Measurements from ENCODE around the gene TRNAU1AP. TPM values are rescaled to one million over a fixed set of nuclear protein-coding genes. Genes with fewer than 3 reads are reported as not detected.
"Not testable (repeated sequence)": the region's sequence is repeated elsewhere in the genome, so short reads cannot be mapped to it uniquely, and the experiment has no call there.

TRNAU1AP gene
- total and polyA plus RNA-seq, 4 donors = 19.8 to 39.2 (median 32.9) TPM

- Histone ChIP-seq H3K36me3 (ENCODE audit: control insufficient read depth in 1 of 2, insufficient read depth in 2 of 2, low read length in 1 of 2) (no peaks in the 10 kb centered on the region), H3K27ac (ENCODE audit: low read depth in 1 of 2, low read length in 2 of 2) (no peak overlapping the region), H3K4me3 (ENCODE audit: low read length in 2 of 2) (peak overlapping the region; percentile 20 to 38), H3K4me1 (ENCODE audit: control insufficient read depth in 1 of 2, insufficient read depth in 2 of 2, low read length in 2 of 2) (no peaks in the 10 kb centered on the region), H3K9me3 (ENCODE audit: control insufficient read depth, low read length) (no peaks in the 10 kb centered on the region), H3K27me3 (ENCODE audit: control insufficient read depth in 1 of 2, insufficient read depth in 2 of 2, low read length in 1 of 2) (no peaks in the 10 kb centered on the region)
- ATAC-seq (ENCODE audit: low FRiP score) (no peak), DNase-seq (no peak)
- 9% methylated on average over 21 of the region's 21 CpGs for WGBS, 2 donors
- intact Hi-C loops (cut with DNase I) = loop anchor here (2.0 to 10.0 kb wide), 3 partner anchors 84 to 366 kb away; no protein-coding TSS in a partner anchor
Observed at GRCh38 chr1:28518745-28519341, 34.0 kb upstream of the TRNAU1AP start.

GRCh38 chr1:28519946-28520725 lies 32.7 kb upstream of the TRNAU1AP start:
- 82 to 86% methylated on average over 10 of the region's 10 CpGs for WGBS, 2 donors
- Histone ChIP-seq H3K36me3 (ENCODE audit: control insufficient read depth in 1 of 2, insufficient read depth in 2 of 2, low read length in 1 of 2) (no peaks in the 10 kb centered on the region), H3K27ac (ENCODE audit: low read depth in 1 of 2, low read length in 2 of 2) (no peak overlapping the region), H3K27me3 (ENCODE audit: control insufficient read depth in 1 of 2, insufficient read depth in 2 of 2, low read length in 1 of 2) (no peaks in the 10 kb centered on the region), H3K4me1 (ENCODE audit: control insufficient read depth in 1 of 2, insufficient read depth in 2 of 2, low read length in 2 of 2) (no peaks in the 10 kb centered on the region), H3K9me3 (ENCODE audit: control insufficient read depth, low read length) (no peaks in the 10 kb centered on the region), H3K4me3 (ENCODE audit: low read length in 2 of 2) (no peak overlapping the region)
- DNase-seq (no peak), ATAC-seq (ENCODE audit: low FRiP score) (no peak)
- intact Hi-C loops (cut with DNase I) = loop anchor here (2.0 to 10.0 kb wide), 3 partner anchors 83 to 365 kb away; no protein-coding TSS in a partner anchor

DNA sequence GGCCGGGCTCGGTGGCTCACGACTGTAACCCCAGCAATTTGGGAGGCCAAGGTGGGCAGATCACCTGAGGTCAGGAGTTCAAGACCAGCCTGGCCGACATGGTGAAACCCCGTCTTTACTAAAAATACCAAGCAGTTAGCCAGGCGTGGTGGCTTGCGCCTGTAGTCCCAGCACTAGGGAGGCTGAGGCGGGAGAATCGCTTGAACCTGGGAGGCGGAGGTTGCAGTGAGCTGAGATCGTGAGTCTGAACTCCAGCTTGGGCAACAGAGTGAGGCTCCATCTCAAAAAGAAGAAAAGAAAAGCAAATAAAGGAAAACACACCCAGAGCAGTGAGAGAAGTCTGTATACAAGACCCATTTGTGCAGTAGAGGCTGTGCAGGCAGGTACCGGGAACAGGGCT lies 32.1 kb upstream of the TRNAU1AP start:
- H3K36me3 ChIP-seq (ENCODE audit: control insufficient read depth in 1 of 2, insufficient read depth in 2 of 2, low read length in 1 of 2); DNase-seq; ATAC-seq (ENCODE audit: low FRiP score); H3K9me3 ChIP-seq (ENCODE audit: control insufficient read depth, low read length); H3K27me3 ChIP-seq (ENCODE audit: control insufficient read depth in 1 of 2, insufficient read depth in 2 of 2, low read length in 1 of 2); H3K4me3 ChIP-seq (ENCODE audit: low read length in 2 of 2); intact Hi-C loops (cut with DNase I); H3K4me1 ChIP-seq (ENCODE audit: control insufficient read depth in 1 of 2, insufficient read depth in 2 of 2, low read length in 2 of 2); H3K27ac ChIP-seq (ENCODE audit: low read depth in 1 of 2, low read length in 2 of 2): not testable (repeated sequence)
- 95 to 96% methylated on average over 12 of the region's 12 CpGs for WGBS, 2 donors

DNA sequence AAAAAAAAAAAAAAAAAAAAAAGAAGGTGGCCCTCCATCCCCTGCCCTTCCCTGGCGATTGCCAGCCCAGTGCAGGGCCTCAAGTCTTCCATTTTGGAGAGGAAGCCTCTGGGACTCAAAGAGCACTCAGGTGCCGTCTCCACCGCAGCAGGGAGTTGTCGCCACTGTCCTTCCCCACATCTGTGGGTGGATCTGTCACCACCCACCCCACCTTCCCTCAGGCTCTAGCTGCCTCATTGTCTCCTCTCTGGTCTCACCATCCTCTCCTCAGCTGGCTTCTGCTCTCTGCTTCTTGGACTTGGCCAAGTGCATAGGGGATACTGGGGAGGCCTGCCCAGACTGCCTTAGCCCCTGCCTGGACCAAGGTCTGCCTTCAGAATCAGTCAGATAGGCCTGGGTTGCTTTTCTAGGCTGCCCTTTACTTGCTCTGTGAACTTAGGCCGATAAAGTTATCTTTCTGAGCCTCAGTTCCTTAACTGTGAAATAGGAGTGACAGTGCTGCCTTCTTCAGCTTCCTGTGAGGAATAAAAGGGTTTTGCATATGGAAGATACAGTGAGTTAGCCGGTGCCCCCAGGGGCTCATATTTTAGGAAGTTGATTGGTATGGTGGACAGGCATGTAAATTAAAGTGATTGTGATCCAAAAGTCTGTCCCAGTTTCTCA lies 31.3 kb upstream of the TRNAU1AP start:
- Histone ChIP-seq H3K27ac (ENCODE audit: low read depth in 1 of 2, low read length in 2 of 2) (no peak overlapping the region), H3K9me3 (ENCODE audit: control insufficient read depth, low read length) (no peaks in the 10 kb centered on the region), H3K36me3 (ENCODE audit: control insufficient read depth in 1 of 2, insufficient read depth in 2 of 2, low read length in 1 of 2) (no peaks in the 10 kb centered on the region), H3K4me3 (ENCODE audit: low read length in 2 of 2) (no peak overlapping the region), H3K27me3 (ENCODE audit: control insufficient read depth in 1 of 2, insufficient read depth in 2 of 2, low read length in 1 of 2) (no peaks in the 10 kb centered on the region), H3K4me1 (ENCODE audit: control insufficient read depth in 1 of 2, insufficient read depth in 2 of 2, low read length in 2 of 2) (no peaks in the 10 kb centered on the region)
- intact Hi-C loops (cut with DNase I) = no loop called here
- ATAC-seq (ENCODE audit: low FRiP score) (no peak), DNase-seq (no peak)
- WGBS, 2 donors = 92 to 94% methylated on average over 6 of the region's 6 CpGs

GRCh38 chr1:28522537-28522936 lies 30.3 kb upstream of the TRNAU1AP start:
- H3K4me3 ChIP-seq (ENCODE audit: low read length in 2 of 2); H3K9me3 ChIP-seq (ENCODE audit: control insufficient read depth, low read length); H3K27me3 ChIP-seq (ENCODE audit: control insufficient read depth in 1 of 2, insufficient read depth in 2 of 2, low read length in 1 of 2); ATAC-seq (ENCODE audit: low FRiP score); DNase-seq; H3K27ac ChIP-seq (ENCODE audit: low read depth in 1 of 2, low read length in 2 of 2); H3K4me1 ChIP-seq (ENCODE audit: control insufficient read depth in 1 of 2, insufficient read depth in 2 of 2, low read length in 2 of 2); H3K36me3 ChIP-seq (ENCODE audit: control insufficient read depth in 1 of 2, insufficient read depth in 2 of 2, low read length in 1 of 2); intact Hi-C loops (cut with DNase I): not testable (repeated sequence)
- 93 to 94% methylated on average over 9 of the region's 9 CpGs for WGBS, 2 donors

DNA sequence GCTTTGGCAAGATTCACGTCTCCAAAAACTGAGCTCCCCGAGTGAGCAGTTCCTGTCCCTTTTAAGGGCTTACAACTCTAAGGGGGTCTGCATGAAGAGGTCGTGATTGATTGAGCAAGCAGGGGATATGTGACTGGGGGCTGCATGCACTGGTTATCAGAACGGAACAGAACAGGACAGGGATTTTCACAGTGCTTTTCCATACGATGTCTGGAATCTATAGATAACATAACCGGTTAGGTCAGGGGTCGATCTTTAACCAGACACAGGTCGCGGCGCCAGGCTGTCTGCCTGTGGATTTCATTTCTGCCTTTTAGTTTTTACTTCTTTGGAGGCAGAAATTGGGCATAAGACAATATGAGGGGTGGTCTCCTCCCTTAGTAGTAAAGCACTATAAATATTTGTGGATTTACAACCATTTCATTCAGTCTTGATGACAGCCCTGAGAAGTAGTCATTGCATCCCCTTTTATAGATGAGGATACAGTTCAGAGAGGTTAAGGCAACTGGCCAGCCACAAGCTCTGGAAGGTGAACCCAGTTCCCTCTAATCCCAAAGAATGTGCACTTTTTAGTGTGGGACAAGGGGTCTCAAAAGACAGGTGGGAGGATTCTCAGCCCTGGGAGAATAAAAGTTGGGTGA lies 27.8 kb upstream of the TRNAU1AP start:
- intact Hi-C loops (cut with DNase I); ATAC-seq (ENCODE audit: low FRiP score): not testable (repeated sequence)

DNA sequence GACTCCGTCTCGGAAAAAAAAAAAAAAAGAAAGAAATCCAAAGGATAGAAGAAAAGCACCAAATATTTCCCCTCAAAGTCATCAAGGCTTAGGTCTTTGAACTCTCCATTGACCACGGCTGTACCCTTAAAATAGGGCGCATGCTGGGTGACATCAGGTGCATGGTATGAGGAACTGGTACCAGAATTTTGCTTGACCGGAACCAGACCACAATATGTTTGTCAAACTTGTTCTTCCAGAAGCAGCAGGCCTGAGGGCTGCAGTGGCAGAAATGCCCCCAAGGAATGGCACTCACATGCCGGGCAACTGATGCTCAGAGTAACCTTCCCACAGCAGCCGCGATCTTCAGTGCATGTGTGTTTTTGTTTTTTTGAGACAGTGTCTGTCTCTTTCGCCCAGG lies 26.0 kb upstream of the TRNAU1AP start:
- no peaks in the 10 kb centered on the region for H3K9me3 ChIP-seq (ENCODE audit: control insufficient read depth, low read length)
- WGBS, 2 donors = 83 to 84% methylated on average over 9 of the region's 9 CpGs
- DNase-seq = no peak

More for the DNA sequence above, 27.8 kb upstream of the TRNAU1AP start:
- not testable (repeated sequence) for H3K4me1 ChIP-seq (ENCODE audit: control insufficient read depth in 1 of 2, insufficient read depth in 2 of 2, low read length in 2 of 2); H3K4me3 ChIP-seq (ENCODE audit: low read length in 2 of 2); H3K36me3 ChIP-seq (ENCODE audit: control insufficient read depth in 1 of 2, insufficient read depth in 2 of 2, low read length in 1 of 2); DNase-seq; H3K27me3 ChIP-seq (ENCODE audit: control insufficient read depth in 1 of 2, insufficient read depth in 2 of 2, low read length in 1 of 2); H3K27ac ChIP-seq (ENCODE audit: low read depth in 1 of 2, low read length in 2 of 2); H3K9me3 ChIP-seq (ENCODE audit: control insufficient read depth, low read length)
- WGBS, 2 donors = 79 to 85% methylated on average over 10 of the region's 10 CpGs

DNA sequence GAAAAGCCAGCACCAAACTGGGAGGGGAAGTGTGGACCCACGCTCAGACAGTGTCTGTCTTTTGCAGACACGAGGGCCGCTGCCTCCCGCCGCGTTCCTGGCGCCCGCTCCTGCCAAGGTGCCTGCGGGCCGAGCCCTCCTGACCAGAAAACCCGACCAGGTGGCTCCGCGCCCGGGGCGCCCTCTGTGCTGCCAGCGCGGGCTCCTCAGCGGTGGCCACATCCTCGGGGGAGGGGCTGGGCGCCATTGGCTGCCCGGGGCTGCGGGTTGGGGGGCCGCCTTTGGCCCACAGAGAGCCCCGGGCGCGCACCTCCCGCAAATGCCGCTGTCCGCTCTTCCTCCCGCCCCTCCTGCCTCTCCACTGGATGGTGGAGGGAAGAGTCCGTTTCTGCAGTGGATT lies 22.4 kb upstream of the TRNAU1AP start:
- intact Hi-C loops (cut with DNase I) = no loop called here
- 98% methylated on average over 25 to 31 of the region's 31 CpGs for WGBS, 2 donors
- Histone ChIP-seq H3K27ac (ENCODE audit: low read depth in 1 of 2, low read length in 2 of 2) (no peak overlapping the region), H3K4me3 (ENCODE audit: low read length in 2 of 2) (no peak overlapping the region), H3K27me3 (ENCODE audit: control insufficient read depth in 1 of 2, insufficient read depth in 2 of 2, low read length in 1 of 2) (no peaks in the 10 kb centered on the region), H3K4me1 (ENCODE audit: control insufficient read depth in 1 of 2, insufficient read depth in 2 of 2, low read length in 2 of 2) (no peaks in the 10 kb centered on the region), H3K9me3 (ENCODE audit: control insufficient read depth, low read length) (no peaks in the 10 kb centered on the region), H3K36me3 (ENCODE audit: control insufficient read depth in 1 of 2, insufficient read depth in 2 of 2, low read length in 1 of 2) (no peaks in the 10 kb centered on the region)
- ATAC-seq (ENCODE audit: low FRiP score) = no peak
- no peak for DNase-seq

More for the DNA sequence above, 26.0 kb upstream of the TRNAU1AP start:
- H3K27me3 ChIP-seq (ENCODE audit: control insufficient read depth in 1 of 2, insufficient read depth in 2 of 2, low read length in 1 of 2) = no peaks in the 10 kb centered on the region
- H3K36me3 ChIP-seq (ENCODE audit: control insufficient read depth in 1 of 2, insufficient read depth in 2 of 2, low read length in 1 of 2) = no peaks in the 10 kb centered on the region
- intact Hi-C loops (cut with DNase I) = no loop called here
- H3K4me1 ChIP-seq (ENCODE audit: control insufficient read depth in 1 of 2, insufficient read depth in 2 of 2, low read length in 2 of 2) = no peaks in the 10 kb centered on the region
- no peak overlapping the region for H3K4me3 ChIP-seq (ENCODE audit: low read length in 2 of 2)
- ATAC-seq (ENCODE audit: low FRiP score) = no peak
- no peak overlapping the region for H3K27ac ChIP-seq (ENCODE audit: low read depth in 1 of 2, low read length in 2 of 2)
